GM23248 (cell line): Measurements from ENCODE around the gene YPEL3.

Source experiments
- EZH2 ChIP-seq: fragments of 200-600 bp; sonication (generic); IDR thresholded peaks from 2 replicates; pipeline ENCODE4 v1.6.1; 2018; ENCODE audit warnings: antibody characterized with exemption, mild to moderate bottlenecking; ENCODE audit not compliant: insufficient read depth, poor library complexity, severe bottlenecking
- EZH2phosphoT487 ChIP-seq: fragments of 200-600 bp; sonication (generic); IDR thresholded peaks from 2 replicates; pipeline ENCODE4 v1.6.1; 2018; ENCODE audit warnings: antibody characterized with exemption, moderate library complexity, mild to moderate bottlenecking, low read depth; ENCODE audit not compliant: insufficient read depth

GRCh38 chr16:30131869-30132475 lies 36.0 kb upstream of the YPEL3 start:
- TF ChIP-seq EZH2 (no peak), EZH2phosphoT487 (no peak)
